ENCODE data around the gene MLEC.

- no peak for TF ChIP-seq CTCF (IDR thresholded peaks at IDR 0.05)
- peak in 1 of 2 donors; percentile 17 for TF ChIP-seq POLR2A (IDR thresholded peaks at IDR 0.05)
Observed at GRCh38 chr12:120702637-120703036, 15.7 kb downstream of the MLEC start.
